H1 (cell line): Measurements from ENCODE around the gene SATL1. TPM values are rescaled to one million over a fixed set of nuclear protein-coding genes. Genes with fewer than 3 reads are reported as not detected.

Experiments
- JUND ChIP-seq: IDR thresholded peaks from 2 replicates; pipeline ENCODE4 v1.6.1; 2011; ENCODE audit warnings: mild to moderate bottlenecking, improper control_type of control experiment, low read length
- SP2 ChIP-seq: IDR thresholded peaks from 2 replicates; pipeline ENCODE4 v1.6.1; 2012; ENCODE audit warnings: mild to moderate bottlenecking, low read length, inconsistent platforms
- SRF ChIP-seq: IDR thresholded peaks from 2 replicates; pipeline ENCODE4 v1.6.1; 2011; ENCODE audit warnings: mild to moderate bottlenecking, low read depth, low read length, moderate library complexity
- SUZ12 ChIP-seq: fragments of 200-600 bp; sonication (generic); IDR thresholded peaks from 2 replicates; pipeline ENCODE4 v1.6.1; 2012; ENCODE audit warnings: mild to moderate bottlenecking, inconsistent platforms, low read length, moderate library complexity, mixed read lengths
- polyA plus RNA-seq, 7 experiments: library from polyadenylated mRNA; depleted of rRNA in 3 of 7; stranded (reverse) in 5 of 7; unstranded in 2 of 7; fragments of >200 nt in 5 of 7; fragments of 200-250 nt in 2 of 7; gene quantifications; 1 replicate in 5 of 7; 2 replicates in 1 of 7; 4 replicates in 1 of 7; pipeline versions ENCODE4 v1.2.1 to v1.2.3, GENCODE V29; 2011 to 2013; ENCODE audit warnings: missing spikeins in 2 of 7, mixed read lengths in 2 of 7
- total RNA-seq: library from RNA; stranded (reverse); fragmentation: NEBNext Ultra II Directional; extraction: Animal tissue kit (Norgen Biotek cat#: 25700); gene quantifications from 2 replicates; pipeline ENCODE4 v1.2.1, GENCODE V29; 2021

Gene SATL1
- total and polyA plus RNA-seq, 2 of the 8 experiments (the other 6 are each of a cell fraction or from before 2014, with no cell fraction given) = 0.06 to 0.17 TPM

DNA sequence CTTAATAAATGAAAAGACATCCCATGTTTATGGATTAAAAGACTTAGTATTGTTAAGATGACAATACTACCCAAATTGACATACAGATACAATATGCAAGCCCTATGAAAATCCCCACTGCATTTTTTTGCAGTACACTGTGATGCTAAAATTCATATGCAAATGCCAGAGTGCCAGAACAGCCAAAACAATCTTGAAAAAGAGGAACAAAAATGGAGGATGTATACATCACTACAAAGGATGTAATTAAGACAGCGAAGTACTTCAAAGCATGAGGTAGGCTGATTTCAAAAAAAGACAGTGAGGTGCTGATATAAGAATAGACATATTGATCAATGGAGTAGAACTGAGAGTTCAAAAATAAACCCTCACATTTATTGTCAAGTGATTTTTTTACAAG is 47.3 kb downstream of the SATL1 start (continued):
- TF ChIP-seq SRF (no peak), SUZ12 (no peak), SP2 (no peak), JUND (no peak)
